K562 (cell line): ENCODE data around the gene SVEP1.

ENCODE experiments used
- BCLAF1 ChIP-seq, 2 experiments: fragments of 450-650 bp in 1 of 2; IDR thresholded peaks; 2 replicates each; pipeline ENCODE4 v1.6.1; 2011 to 2017; ENCODE audit warnings: low read depth in 2 of 2, antibody characterized with exemption in 1 of 2, borderline replicate concordance in 1 of 2, low read length in 1 of 2, mild to moderate bottlenecking in 1 of 2, mixed read lengths in 1 of 2; ENCODE audit not compliant: control insufficient read depth in 1 of 2
- C11orf30 ChIP-seq: fragments of 450-650 bp; IDR thresholded peaks from 2 replicates; pipeline ENCODE4 v1.6.1; 2016; ENCODE audit warnings: low read depth, mild to moderate bottlenecking
- CXXC5 ChIP-seq: fragments of 250-450 bp; sonication (Bioruptor Pico); IDR thresholded peaks from 2 replicates; pipeline ENCODE4 v1.8.0; 2022; ENCODE audit warnings: inconsistent platforms, mild to moderate bottlenecking, moderate library complexity
- EP300 ChIP-seq: IDR thresholded peaks from 2 replicates; pipeline ENCODE4 v1.6.1; 2012; ENCODE audit warnings: low read length, improper control_type of control experiment
- MAZ ChIP-seq, 2 experiments: fragments of 450-650 bp in 1 of 2; sonication (generic) in 1 of 2; formaldehyde crosslinking; IDR thresholded peaks in 1 of 2; conservative IDR thresholded peaks in 1 of 2; 2 replicates each; pipeline versions ENCODE4 v1.4.0 to v1.5.0; 2020; ENCODE audit warnings: mild to moderate bottlenecking in 1 of 2, missing genetic modification reagents in 1 of 2
- MYNN ChIP-seq, 2 experiments: sonication (generic); formaldehyde crosslinking in 1 of 2; IDR thresholded peaks; 2 replicates each; pipeline versions ENCODE4 v1.5.0 to v1.6.1; 2016 to 2020; ENCODE audit warnings: antibody characterized with exemption in 1 of 2, missing genetic modification reagents in 1 of 2
- NUFIP1 ChIP-seq: fragments of 450-650 bp; IDR thresholded peaks from 2 replicates; pipeline ENCODE4 v1.6.1; 2018; ENCODE audit not compliant: partially characterized antibody
- POLR2AphosphoS5 ChIP-seq: IDR thresholded peaks from 2 replicates; pipeline ENCODE4 v1.6.1; 2011; ENCODE audit warnings: mild to moderate bottlenecking, low read depth, low read length, moderate library complexity; ENCODE audit not compliant: control insufficient read depth, insufficient read depth
- ZBED1 ChIP-seq: IDR thresholded peaks from 2 replicates; pipeline ENCODE4 v1.6.1; 2014
- ZBTB8A ChIP-seq: fragments of 450-650 bp; IDR thresholded peaks from 2 replicates; pipeline ENCODE4 v1.6.1; 2018; ENCODE audit warnings: mild to moderate bottlenecking, moderate library complexity; ENCODE audit not compliant: partially characterized antibody
- ZZZ3 ChIP-seq: fragments of 450-650 bp; IDR thresholded peaks from 2 replicates; pipeline ENCODE4 v1.6.1; 2016; ENCODE audit warnings: antibody characterized with exemption, mild to moderate bottlenecking, moderate library complexity
- TF ChIP-seq, protein P1 (sequence below), 3 experiments: IDR thresholded peaks in 2 of 3; conservative IDR thresholded peaks in 1 of 3; 2 replicates each; pipeline ENCODE4 v1.5.1; 2011 to 2012; ENCODE audit warnings: low read length in 3 of 3, mild to moderate bottlenecking in 3 of 3, control low read depth in 2 of 3, improper control_type of control experiment in 1 of 3, inconsistent platforms in 1 of 3, low read depth in 1 of 3, mixed read lengths in 1 of 3, moderate library complexity in 1 of 3; ENCODE audit not compliant: insufficient read depth in 2 of 3

DNA sequence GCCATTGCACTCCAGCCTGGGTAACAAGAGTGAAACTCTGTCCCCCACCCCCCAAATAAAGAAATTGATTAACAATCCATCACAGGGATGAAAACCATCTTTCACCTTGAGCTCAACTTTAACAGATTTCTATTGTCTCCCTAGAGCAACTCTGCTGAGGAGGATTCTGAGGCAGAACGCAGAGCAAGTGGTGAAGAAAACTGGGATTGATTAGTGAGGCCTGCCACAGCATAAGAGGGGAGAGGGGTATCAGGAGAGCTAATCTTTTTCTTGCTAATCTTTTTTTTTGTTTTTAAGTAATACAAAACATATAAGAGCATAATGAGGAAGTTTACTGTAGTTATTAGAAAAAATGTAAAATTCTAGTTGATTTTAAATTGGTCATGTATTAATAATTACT, 250.8 kb downstream of the SVEP1 start:
- no peak for TF ChIP-seq MYNN (IDR thresholded peaks at IDR 0.05)
- TF ChIP-seq MYNN (CRISPR knock-in tag; IDR thresholded peaks at IDR 0.05), result no peak
- TF ChIP-seq POLR2AphosphoS5, result no peak
- TF ChIP-seq EP300, result no peak
- TF ChIP-seq BCLAF1 (IDR thresholded peaks at IDR 0.05; ENCODE audit: borderline replicate concordance in 1 of 2, control insufficient read depth in 1 of 2, low read depth in 2 of 2, low read length in 1 of 2), result no peak
- no peak for TF ChIP-seq NUFIP1
- TF ChIP-seq ZBED1, result no peak
- TF ChIP-seq, protein P1, sequence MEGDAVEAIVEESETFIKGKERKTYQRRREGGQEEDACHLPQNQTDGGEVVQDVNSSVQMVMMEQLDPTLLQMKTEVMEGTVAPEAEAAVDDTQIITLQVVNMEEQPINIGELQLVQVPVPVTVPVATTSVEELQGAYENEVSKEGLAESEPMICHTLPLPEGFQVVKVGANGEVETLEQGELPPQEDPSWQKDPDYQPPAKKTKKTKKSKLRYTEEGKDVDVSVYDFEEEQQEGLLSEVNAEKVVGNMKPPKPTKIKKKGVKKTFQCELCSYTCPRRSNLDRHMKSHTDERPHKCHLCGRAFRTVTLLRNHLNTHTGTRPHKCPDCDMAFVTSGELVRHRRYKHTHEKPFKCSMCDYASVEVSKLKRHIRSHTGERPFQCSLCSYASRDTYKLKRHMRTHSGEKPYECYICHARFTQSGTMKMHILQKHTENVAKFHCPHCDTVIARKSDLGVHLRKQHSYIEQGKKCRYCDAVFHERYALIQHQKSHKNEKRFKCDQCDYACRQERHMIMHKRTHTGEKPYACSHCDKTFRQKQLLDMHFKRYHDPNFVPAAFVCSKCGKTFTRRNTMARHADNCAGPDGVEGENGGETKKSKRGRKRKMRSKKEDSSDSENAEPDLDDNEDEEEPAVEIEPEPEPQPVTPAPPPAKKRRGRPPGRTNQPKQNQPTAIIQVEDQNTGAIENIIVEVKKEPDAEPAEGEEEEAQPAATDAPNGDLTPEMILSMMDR (IDR thresholded peaks at IDR 0.05 in 2 of 3, conservative IDR thresholded peaks at IDR 0.05 in 1 of 3; ENCODE audit: insufficient read depth in 2 of 3, low read depth in 1 of 3, low read length in 3 of 3), result no peak
- TF ChIP-seq ZZZ3, result no peak
- no peak for TF ChIP-seq C11orf30
- TF ChIP-seq CXXC5 (CRISPR knock-in tag), result no peak
- no peak for TF ChIP-seq ZBTB8A
- TF ChIP-seq MAZ (CRISPR knock-in tag; conservative IDR thresholded peaks at IDR 0.05 in 1 of 2, IDR thresholded peaks at IDR 0.05 in 1 of 2), result no peak
